VCaP (cell line): Measurements from ENCODE around the gene ETV7.

Source experiments
- H3K27ac ChIP-seq: fragments of 450-650 bp; 2 replicates; pipeline ENCODE4 v1.5.1; 2017
- CTCF ChIP-seq: fragments of 450-650 bp; conservative IDR thresholded peaks from 2 replicates; pipeline ENCODE4 v1.5.1; 2017; ENCODE audit warnings: mild to moderate bottlenecking, moderate library complexity

ETV7 gene

DNA sequence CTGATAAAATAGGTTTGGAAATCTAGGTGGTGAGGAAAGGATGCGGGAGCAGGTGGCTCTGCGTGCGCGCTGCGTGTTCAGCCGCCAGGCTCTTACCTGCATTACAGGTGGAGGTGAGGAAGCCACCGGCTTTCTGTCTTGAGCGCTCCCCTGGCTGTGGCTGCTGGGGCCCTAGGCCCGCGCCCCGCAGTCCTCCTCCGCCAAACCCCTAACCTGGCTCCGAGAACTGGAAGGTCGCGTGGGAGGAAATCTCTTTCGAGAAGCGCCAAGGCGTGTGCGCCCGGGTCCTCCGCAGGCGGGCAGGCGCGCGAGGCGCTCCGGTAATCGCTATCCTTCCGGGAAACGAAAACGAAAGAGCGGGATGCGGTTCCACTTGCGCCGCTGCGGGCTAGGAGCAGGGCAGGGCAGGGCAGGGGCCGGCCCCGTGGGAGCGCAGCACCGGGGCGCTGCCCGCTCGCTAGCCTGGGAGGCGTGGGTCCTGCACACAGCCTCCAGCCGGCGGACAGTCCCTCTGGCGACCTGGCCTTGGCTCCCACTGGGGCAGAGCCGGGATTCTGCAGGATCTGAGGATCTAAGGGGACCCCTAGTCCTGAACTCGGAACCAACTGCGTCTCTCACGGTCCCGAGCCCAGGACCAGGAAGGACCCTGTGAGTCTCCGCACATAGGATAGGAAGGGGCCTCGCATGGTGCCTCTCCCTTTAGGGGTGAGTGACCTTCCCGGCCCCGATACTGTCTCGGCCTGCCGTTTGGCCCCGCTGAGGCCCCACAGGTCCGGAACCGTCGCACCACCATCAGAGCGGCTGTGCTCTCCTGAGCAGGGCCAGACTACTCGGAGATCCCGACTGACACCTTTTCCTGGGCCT is at the start of gene ETV7:
TSS of gene ETV7 (minus strand) at position 230 of the 864 bp plus-strand sequence. CDS start at position 102, 128 bp downstream.
- H3K27ac ChIP-seq, result peak within 1 kb of the TSS; percentile 28; the same call in 1 of the 2 replicates
- no peak for TF ChIP-seq CTCF

- TF ChIP-seq CTCF, result no peak
- H3K27ac ChIP-seq, result no peak overlapping the region
Observed at GRCh38 chr6:36436466-36436865, 49.0 kb upstream of the ETV7 start.

GRCh38 chr6:36432151-36432671 is 44.7 kb upstream of the ETV7 start:
- no peak for TF ChIP-seq CTCF
- H3K27ac ChIP-seq, result no peak overlapping the region

DNA sequence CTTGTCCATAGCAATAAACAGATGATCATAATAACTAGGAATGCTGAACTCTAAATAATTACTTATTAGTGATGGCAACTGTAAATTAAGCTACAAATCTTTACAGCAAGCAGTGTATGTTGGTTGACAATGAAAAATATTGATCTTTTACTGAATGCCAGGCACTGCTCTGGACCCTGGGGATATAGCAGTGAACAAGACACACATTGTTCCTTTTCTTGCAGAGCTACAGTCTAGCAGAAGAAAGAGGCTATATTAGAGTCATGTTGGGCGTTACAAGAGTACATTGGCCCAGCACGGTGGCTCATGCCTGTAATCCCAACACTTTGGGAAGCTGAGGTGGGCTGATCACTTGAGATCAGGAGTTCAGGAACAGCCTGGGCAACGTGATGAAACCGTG is 43.7 kb upstream of the ETV7 start:
- TF ChIP-seq CTCF, result no peak
- no peak overlapping the region for H3K27ac ChIP-seq

GRCh38 chr6:36430351-36430750 is 42.9 kb upstream of the ETV7 start:
- TF ChIP-seq CTCF, result no peak
- no peak overlapping the region for H3K27ac ChIP-seq

DNA sequence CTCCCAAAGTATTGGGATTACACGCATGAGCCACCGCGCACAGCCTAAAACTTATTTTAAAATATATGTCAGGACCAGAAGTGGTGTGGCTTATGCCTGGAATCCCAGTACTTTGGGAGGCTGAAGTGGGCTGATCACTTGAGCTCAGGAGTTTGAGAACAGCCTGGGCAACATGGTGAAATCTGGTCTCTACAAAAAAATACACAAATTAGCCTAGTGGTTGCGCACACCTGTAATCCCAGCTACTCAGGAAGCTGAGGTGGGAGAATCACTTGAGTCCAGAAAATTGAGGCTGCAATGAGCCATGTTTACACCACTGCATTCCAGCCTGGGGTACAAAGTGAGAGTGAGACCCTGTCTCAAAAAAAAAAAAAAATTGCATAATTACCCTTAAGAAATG is 41.4 kb upstream of the ETV7 start:
- H3K27ac ChIP-seq, result no peak overlapping the region
- TF ChIP-seq CTCF, result peak; percentile 16; the same call in 1 of the 2 replicates

DNA sequence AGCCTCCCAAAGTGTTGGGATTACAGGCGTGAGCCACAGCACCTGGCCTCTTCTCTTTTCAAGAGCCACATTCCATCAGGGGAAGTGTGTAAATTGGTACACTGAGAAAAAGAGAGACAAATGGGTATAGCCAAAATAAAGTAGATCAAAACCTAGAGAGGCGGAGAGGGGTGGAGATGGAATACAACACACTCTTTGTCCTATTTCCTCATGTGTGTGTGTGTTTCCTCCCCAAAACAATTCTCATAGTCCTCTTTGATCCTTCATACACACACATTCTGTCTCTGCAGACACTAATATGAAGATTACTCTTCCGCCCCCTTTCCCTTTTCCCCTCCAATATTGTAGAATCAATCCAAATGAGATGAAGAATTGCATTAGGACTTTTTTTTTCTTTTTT is 39.2 kb upstream of the ETV7 start:
- TF ChIP-seq CTCF, result no peak
- H3K27ac ChIP-seq, result no peak overlapping the region
